GM19328 (cell line): ENCODE measurements around the gene DEPP1.

ENCODE experiments used
- ATAC-seq: cut with Tn5 transposase; IDR thresholded peaks from one replicate; pipeline ENCODE4 v1.9.1; 2021; ENCODE audit warnings: mild to moderate bottlenecking, moderate library complexity; ENCODE audit not compliant: unreplicated experiment

The DEPP1 gene

DNA sequence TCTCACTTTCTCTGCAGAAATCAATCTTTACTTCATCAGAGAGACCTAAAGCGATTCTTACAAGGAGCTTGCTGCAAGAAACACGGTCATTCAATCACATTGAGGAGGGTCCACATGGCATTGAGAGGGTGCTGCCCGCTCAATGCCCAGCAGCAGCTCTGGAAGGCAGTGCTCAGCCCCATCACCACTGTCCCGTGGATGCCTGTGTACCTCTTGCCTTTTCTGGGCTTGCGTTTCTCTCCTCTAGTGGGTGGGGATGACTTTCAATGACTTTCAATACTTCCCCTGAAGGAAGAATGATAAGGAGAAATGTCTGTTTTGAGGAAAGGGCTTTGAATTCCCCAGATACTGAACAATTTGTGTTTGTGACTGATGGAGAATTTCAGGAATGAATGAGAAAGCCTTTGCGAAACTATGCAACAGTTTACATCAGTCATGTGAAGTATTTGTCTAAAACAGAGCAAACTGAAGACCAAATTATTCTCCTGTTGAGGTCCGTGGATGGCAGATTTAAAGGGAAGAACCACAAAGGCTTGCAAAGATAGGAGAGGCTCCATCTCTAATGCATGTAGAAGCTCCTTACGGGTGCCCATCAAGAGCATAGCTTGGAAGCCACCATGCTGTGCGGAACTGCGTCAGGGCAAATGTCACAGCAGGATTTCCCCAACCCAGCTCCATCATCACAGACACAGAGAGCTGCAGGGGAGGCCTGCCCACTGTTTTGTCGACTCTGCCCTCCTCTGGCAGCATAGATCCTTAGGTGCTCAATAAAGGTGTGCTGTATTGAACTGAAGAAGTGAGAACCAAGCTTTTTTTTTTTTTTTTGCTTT, 15.5 kb upstream of the DEPP1 start:
- no peak for ATAC-seq

- no peak for ATAC-seq
Observed at GRCh38 chr10:44993226-44993921, 14.8 kb upstream of the DEPP1 start.

DNA sequence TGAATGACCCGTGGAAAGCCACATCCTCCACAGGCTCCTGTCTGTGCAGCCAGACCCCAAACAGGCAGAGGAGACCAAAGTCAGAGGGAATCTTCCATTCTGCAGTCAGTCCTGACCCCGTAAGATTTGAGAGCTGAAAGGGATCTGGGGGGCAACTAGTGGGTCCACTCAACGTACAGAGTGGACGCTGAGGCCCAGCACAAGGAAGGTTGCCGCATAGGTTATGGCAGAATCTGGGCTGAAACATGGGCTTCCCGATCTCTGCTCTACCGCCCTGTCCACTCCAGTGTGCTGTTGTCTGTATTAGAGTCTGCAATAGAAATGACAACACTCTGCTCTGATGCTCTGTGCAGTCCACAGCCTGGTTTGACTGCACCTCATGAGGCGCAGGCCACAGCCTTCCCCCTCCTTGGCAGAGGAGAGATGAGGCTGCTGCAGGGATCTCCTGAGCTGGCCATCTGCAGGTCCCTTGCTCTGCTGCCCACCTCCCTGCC, 14.2 kb upstream of the DEPP1 start:
- ATAC-seq = no peak

DNA sequence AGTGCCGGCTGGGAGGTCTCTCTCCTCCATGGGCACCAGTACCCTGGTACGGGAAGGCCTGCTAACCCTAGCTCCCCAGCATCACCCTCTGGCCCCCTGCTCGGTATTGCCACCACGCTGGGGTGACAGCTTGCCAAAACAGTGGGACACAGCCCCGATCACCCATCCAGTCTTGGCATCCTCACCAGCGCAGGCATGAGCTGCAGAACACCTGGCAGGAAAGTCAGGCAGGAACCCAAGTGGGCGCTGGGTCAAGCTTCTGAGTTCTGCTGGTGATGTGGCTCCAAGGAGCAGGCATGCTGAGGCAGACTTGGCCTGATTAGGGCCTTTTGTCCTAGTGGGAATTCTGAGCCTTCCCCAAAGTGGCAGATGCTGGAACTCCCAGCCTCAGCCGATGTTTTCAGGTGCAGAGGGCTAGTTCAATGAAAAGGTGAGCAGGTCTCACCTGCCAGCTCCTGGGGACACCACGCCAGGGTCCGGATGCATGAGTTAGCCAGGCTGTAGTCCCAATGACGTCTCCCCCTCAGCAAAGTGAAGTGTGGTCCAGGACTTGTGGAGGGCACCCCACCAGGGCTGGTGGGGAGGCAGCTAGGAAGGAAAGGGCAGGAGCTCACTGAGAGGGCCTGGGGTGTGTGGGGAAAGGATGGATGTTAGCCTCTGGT, 13.6 kb upstream of the DEPP1 start:
- ATAC-seq = no peak

DNA sequence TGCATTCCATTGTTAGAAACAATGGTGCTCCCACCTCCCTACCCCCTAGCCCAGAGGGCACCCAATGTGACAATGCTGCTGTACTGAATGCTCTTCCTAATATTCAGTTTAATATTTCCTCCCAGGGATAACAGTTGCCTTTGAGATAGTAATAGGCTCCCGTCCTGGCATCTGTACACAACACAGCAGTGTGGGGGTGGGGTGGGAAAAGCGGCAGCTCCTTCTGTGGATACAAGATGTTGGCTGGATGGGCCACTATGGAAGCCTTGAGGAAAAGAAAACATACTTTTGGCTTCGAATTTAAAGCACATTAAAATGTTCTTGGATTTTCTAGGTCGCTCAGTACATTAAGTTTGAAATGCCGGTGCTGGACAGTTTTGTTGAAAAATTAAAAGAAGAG, 13.0 kb upstream of the DEPP1 start:
- no peak for ATAC-seq

- ATAC-seq = no peak
Observed at GRCh38 chr10:44990965-44991364, 12.4 kb upstream of the DEPP1 start.

DNA sequence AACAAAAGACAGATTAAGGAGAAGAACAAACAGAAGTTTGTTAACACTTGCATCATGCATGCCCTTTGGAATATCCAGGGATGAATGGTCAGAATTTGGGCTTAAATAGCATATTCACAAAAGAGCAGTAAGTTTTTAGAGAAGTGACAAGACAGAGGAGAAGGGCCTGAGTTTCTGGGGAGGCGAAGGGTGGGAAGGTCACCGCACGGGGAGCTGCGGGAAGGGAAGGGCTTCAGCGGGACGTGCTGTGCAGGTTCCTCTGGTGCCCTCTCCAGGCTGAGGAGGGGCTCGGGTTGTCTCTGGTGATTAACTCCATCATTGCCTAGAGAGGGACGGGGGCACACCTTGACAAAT, 11.7 kb upstream of the DEPP1 start:
- no peak for ATAC-seq

GRCh38 chr10:44989597-44990301, 11.1 kb upstream of the DEPP1 start:
- no peak for ATAC-seq

DNA sequence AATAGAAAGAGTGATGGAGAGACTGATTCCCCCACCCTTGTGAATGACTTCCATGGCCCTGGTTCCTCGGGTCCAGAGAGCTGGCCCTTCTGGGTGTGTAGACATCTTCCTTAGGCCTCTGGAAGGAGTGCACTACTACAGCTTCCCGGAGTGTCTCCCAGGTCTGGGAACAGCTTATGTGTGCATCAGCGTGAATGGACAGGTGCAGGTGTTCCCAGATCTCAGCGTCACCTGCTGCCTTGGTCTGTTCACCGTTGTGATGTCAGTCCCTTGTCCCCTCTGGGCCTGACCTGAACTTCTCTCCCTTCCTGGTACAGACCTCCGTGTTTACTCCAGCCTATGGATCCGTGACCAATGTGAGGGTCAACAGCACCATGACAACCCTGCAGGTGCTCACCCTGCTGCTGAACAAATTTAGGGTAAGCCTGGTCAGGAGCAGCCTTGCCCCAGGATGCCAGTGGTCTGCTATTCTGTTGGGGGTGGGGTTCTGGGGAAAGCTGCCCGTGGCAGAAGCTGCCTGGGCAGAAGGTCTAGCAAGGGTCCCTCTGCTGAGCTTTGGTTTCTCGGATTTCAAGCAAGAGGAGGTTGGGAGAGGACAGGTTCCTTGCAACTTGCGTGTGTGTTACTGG, 10.5 kb upstream of the DEPP1 start:
- no peak for ATAC-seq

GRCh38 chr10:44986670-44987069, 8.1 kb upstream of the DEPP1 start:
- ATAC-seq = no peak

DNA sequence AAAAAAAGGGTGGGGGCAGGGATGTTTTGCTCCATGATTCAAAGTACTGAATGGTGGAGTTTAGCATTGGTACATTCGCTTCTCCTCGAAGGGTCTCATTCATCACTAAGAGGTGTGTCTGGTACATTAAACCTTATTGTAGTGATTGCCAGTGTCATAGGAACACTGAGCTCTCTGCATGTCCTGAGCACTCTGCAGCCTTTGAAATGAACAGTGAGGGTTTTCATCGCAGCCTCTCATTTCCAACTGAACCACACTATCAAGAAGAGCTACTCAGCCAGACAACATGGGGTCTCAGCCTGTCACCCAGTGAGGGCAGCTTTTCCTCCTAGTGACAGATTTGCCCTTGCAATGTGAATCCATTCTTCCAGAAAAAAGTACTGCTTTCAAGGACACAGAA, 7.6 kb upstream of the DEPP1 start:
- ATAC-seq = no peak

DNA sequence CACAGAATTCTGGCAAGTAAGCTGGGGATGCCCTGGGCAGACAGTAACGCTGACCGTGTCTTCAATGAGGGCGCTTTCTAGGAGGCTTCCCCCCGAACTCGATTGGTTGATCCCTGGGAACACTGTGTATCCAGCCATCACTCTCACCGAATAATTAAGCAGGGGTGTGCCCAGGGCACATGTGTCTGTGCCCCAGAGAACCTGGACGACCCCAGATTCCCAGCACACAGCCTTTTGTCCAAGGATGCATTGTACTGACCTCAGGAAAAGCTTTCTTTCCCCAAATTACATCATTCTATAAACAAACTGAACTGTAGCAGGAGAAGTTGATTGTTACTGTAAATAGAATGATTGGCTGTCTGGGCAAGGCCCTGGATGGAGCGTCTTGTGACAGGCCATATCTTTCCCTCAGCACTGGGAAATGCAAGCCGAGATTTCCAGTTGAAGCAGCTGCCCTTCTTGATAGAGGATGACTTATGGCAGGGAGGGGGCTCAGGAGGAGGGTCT, 6.6 kb upstream of the DEPP1 start:
- no peak for ATAC-seq

DNA sequence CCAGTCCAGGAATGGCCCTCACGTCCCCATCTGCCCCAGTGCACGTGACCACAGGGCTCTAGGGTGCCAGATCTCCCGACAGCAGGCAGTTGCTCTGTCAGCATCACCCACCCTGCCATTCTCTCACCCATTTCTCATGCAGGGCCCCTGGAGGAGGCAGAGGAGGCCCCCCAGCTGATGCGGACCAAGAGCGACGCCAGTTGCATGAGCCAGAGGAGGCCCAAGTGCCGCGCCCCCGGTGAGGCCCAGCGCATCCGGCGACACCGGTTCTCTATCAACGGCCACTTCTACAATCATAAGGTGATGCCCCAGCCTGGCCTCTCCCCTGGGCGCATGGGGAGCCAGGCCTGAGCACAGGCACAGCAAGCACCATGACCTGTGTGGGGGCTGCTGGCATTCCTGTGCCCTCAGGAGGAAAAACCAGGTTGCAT, 6.1 kb upstream of the DEPP1 start:
- no peak for ATAC-seq

DNA sequence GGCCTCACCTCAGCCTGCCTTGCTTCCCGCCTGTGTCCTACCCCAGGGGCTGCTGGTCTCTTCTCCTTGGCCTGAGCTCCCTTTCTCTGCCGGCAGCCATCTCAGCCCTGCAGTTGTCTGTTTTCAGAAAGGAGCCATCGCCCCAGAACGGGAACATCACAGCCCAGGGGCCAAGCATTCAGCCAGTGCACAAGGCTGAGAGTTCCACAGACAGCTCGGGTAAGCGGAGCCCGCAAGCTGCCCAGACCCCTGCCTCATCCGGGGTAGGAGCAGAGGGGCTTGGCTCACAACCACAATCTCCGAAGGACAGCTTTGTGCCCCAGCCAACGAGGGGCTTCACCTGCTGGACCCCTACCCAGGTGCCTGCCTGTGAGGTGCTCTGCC, 5.3 kb upstream of the DEPP1 start:
- ATAC-seq = no peak

DNA sequence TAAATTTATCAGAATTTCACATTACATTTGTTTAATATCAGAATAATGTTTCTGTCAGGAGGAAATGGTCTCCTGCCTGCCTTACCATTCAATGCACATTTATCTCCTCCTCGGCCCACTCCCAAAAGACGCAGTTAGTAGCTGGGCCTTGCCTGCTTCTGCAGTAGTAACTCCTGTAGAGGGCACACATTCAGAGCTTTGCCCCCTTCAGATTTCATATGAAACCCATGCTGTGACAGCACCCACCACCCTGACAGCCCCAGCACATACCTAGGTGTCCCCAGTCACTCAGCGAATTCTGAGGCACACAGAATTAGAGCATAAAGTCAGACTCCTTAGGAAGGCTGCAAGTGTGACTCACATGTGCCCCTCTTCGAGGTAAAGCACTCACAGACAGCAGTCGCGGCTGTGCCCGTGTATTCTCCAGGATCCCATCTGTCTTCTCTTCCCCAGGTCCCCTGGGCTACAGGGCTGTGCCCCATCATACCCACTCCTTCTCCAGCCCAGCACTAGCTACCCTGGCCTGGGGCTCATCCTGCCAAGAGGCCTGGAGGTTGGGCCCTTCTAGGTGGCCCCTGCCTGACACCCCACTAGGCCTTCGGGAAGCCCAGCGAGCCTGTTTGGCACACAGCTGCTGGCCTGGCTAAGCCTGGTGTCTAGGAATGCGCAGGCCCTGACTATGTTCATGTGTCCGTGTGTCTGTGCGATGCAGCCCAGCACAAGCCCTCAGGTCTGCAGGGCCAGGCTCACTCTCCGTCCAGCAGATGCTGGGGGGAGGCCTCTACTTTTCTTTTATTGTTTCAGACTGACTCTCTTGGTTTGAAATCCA, 4.7 kb upstream of the DEPP1 start:
- ATAC-seq = no peak

GRCh38 chr10:44982496-44982895, 3.9 kb upstream of the DEPP1 start:
- no peak for ATAC-seq

DNA sequence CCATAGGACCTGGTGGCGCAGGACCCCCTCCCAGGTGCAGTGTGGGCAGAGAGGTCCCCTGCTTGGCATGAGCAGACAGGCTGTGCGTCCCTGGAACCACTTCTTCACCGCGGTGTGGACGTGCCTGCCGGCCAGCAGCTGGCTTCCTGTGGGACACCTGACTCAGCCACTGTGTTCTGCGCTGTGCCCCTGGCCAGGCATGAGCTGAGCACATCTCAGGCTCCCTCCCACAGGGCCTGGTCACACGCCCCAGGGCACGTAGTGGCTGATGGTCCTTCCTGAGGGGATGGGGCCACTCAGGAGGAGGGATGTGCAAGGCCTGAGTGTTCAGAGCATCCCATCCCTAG, 3.5 kb upstream of the DEPP1 start:
- no peak for ATAC-seq

DNA sequence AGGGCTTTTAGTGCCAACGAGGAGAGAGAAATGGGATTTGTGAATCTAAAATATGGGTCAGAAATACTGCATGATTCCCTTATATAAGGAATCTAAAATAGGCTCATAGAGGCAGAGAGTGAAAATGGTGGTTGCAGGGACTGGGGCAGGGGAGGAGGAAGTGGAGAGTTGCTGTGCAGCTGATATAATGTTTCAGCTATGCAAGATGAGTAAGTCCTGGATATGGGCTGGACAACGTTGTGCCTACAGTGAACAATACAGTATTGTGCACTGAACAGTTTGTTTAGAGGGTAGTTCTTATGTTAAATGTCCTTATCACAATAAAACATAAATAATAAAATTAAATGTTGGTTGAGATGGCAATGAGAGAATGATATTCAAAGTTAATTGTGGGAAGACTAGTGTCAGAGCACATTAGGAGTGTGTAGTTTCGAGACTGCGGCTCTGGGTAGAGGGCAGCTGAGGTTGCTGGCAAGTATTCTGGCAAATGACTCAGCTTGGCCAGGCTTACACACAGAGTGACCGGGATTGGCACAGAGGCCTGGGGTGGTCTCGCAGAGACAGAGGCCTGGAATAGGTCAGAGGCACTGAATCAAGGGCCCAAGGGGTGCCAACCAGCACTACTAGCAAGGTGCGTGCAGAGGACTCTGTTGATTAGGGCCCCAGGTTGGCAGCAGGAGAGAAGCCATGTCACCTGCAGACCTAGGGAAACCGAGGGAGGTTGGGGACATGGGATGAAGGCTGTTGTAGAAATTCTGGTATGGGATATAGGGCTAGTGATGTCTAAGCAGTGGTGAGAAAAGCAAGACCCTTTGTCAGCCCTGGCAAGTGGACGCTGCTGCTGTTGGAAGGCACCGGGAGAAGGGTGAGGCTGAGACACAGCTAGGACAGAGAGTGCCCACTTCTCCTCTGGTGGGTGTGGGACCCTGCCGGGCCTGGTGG, 2.8 kb upstream of the DEPP1 start:
- no peak for ATAC-seq
